Right hindlimb (tissue), 1 donor: ENCODE results near the gene WNT2.
"Not testable (repeated sequence)": the region's sequence is repeated elsewhere in the genome, so short reads cannot be mapped to it uniquely, and the experiment has no call there.

ENCODE experiments used
- DNase-seq: peaks from one replicate; pipeline ENCODE4 v3.0.0-alpha.2; 2018

Gene WNT2

DNA sequence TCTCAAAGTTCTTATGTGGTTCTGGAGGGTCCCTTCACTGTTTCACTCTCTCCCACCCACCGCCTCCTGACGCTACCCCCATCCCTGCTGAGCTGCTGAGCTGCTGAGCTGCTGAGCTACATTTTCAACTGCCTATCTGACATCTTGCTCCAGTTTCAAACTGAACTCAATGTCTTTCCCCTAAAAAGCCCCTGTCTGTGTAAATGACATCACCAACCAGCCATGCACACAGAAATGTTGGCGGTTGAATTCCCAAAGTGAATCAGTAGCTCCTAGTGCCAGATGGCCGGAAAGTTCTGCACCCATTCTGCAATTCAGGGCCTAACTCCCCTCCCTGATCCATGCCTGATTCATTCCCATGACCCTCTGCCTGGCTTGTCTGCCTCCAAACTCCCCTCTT lies 71.2 kb downstream of the WNT2 start:
- DNase-seq, result no peak

DNA sequence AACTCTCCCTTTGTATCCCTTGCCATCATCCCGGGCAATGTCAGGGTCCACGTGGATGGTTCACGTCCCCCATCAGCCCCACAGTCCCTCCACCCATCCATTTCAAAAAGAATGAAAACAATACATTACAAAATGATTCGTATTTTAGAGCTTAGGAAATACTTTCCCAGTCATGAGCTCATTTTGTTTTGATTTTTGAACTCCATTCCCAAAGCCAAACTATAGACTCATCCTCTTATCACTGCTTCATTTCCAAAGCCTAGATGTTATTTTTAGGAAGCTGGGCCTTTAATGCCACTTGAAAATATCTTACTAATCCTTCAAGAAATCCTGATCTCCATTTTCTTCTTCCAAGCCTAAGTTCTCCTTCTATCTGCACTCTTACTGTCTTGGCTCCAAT lies 72.1 kb downstream of the WNT2 start:
- DNase-seq, result no peak

DNA sequence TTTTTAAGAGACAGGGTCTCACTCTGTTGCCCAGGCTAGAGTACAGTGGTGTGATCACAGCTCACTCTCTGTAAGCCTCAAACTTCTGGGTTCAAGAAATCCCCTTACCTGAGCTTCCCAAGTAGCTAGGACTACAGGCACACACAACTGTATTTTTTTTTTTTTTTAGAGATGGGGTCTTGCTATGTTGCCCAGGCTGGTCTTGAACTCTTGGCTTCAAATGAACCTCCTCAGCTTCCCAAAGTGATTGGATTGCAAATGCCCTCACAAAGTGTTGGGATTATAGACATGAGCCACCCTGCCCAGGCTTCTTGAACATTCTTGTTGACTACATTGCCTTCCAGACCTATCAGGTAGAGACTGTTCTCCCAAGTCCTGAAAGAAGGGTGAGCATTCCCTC lies 72.6 kb downstream of the WNT2 start:
- DNase-seq, result no peak

DNA sequence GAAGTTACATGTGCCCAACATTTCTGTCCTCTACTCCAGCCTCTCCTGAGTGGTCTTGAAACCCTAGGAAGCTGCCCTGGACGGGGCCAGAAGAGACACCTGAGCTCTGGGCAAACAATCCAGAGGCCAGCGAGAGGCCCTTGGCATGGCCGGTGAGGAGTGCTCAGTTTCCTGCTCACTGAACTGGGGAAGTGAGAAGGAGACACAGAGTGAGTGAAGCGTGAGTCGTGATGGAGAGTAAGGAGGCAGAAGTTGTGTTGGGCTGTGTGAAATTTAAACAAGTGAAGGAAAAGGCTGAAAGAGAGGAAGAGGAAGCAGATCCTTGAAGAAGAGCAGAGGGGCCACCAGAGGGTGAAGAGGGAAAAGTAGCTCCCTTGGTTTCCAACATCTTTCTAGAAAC lies 73.2 kb downstream of the WNT2 start:
- no peak for DNase-seq

DNA sequence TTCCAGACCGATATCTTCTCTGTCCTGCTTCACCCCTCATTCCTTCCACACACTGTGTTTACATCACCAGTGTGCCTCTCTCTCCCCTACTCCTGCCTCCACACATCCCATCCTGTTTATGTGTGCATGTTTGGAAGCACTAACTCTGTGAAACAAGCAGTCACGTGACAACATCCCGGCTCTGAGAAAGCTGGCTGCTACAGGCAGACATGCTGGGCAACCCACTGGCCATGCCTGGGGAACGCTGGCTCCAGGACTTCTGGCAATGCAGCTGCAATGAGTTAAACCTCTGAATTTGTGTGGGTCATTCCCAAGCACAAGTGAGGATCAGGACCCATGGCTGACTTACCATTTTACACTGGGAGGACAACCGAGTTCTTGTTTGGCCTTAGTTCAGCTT lies 74.0 kb downstream of the WNT2 start:
- DNase-seq, result no peak

DNA sequence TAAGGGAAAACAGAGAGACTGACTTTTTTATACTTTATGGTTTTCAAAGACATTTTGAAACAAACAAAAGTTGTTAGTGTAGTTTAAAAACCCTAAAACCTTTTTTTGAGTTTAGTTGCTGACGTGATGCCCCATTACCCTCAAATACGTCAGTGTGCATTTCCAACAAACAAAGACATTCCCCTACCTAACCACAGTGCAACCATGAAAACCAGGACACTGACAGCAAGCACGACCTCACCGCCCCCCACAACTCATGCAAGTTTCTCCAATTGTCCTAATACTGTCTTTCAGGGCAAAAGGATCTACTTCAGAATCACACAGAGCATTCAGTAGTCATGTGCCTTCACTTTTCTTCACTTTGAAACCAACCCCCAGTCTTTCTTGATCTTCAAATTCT lies 75.0 kb downstream of the WNT2 start:
- DNase-seq, result no peak

DNA sequence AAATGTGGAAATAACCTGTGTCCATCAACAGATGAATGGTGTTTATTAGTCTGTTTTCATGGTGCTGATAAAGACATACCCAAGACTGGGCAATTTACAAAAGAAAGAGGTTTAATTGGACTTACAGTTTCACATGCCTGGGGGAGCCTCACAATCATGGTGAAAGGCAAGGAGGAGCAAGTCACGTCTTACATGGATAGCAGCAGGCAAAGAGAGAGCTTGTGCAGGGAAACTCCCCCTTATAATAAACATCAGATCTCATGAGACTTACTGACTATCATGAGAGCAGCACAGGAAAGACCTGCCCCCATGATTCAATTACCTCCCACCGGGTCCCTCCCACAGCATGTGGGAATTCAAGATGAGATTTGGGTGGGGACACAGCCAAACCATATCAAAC lies 77.2 kb downstream of the WNT2 start:
- not testable (repeated sequence) for DNase-seq

DNA sequence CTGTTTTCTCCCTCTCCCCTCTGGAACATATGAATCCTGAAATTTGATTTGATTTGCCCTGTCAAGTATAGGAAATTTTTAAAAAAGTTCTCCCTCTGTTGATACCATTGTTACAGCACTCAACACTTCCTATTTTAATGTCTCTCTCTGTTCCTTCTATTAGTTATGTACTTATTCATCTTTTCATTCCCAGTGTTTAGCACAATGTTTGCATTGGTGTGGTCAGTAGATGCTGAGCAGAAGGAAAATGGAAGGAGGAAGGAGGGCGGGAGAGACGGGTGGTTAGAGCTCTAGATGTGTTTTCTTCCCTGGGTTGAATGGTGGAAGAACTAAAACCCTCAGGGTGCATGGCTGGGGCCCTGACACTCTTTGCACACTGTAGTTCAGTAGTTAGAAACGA lies 79.5 kb downstream of the WNT2 start:
- no peak for DNase-seq

DNA sequence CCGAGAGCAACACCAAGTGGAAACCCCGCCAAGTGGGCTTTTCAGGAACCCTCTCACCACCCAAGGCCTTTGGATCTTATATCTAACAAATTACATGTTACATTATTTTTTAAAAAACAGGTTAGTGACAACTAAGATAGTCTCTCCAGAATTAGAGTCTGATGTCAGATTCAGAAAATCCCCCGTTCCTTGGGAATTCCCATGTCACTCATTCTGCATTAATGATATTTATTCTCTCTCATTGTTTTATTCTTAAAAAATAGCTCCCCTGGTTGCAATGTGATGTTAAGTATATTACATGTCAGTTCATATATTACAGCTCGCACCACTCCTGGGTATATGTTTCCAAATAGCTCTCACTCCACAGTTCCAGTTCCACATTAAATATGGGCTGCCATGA lies 81.8 kb downstream of the WNT2 start:
- no peak for DNase-seq

DNA sequence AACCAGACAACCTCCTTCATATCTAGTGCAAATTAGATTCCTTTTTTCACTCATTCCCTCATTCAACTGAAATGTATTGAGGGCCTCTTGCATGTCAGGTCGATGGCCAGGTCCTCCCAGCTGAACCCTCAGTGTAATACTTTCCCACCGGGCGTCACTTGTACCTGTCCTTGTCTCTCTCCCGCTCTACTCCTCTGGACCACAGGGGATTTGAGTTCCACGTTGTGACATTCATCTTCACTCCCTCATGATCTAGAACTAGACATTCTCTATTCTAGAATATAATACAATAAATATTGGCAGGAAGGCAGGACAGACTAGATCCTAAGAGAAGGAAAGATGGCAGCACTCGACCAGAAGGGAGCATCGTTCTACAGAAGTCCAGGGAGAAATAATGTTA lies 83.9 kb downstream of the WNT2 start:
- DNase-seq, result no peak

DNA sequence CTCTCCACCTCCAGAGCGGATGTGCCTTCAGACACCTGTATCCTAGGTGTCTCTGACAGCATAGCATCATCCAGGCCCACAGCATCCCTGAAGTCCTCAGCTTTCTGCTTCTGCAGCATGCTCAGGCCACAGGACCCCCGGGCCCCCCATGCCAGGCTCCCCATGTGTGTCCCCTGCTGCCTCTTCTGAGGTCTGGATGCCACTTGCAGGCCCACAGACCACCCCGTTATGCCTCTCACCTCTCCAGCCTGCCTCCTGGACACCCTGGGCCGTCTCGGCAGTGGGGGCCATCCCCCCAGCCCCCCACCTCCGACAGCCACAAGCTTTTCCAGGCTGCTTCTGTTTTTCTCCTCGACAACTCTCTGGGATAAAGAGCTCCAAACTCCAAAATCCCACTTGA lies 84.4 kb downstream of the WNT2 start:
- no peak for DNase-seq

DNA sequence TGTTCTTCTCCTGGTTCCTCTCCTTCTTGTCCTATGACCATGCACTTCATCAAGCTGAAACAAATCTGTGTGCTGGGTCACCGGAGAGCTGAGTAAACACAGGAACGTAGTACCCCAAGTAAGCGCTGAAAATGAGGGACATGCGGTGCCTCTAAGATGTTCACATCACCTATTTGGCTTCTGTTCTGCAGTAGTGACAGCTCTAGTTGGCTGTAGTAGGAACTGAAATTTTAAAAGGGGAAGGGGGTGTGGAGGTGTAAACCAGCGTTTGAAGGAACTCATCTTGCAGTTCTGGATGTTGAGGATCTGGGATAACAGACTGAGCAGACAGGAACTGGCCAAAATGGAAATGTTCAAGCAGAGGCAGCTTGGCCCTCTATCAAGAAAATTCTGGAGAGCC lies 85.2 kb downstream of the WNT2 start:
- DNase-seq, result no peak

DNA sequence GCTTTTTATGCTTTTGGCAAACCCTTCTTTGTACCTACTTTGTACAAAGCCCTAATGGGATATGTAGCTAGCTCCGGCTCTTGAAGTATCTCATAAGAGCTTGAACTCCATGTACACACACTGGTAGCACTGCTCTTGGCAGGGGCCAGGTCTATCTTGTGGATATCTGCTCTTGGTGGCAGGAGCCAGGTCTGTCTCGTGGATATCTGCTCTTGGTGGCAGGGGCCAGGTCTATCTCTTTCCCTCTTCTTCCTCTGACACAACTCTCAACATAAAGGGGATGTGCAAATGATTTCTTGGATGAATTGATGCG lies 91.9 kb downstream of the WNT2 start:
- DNase-seq, result no peak

DNA sequence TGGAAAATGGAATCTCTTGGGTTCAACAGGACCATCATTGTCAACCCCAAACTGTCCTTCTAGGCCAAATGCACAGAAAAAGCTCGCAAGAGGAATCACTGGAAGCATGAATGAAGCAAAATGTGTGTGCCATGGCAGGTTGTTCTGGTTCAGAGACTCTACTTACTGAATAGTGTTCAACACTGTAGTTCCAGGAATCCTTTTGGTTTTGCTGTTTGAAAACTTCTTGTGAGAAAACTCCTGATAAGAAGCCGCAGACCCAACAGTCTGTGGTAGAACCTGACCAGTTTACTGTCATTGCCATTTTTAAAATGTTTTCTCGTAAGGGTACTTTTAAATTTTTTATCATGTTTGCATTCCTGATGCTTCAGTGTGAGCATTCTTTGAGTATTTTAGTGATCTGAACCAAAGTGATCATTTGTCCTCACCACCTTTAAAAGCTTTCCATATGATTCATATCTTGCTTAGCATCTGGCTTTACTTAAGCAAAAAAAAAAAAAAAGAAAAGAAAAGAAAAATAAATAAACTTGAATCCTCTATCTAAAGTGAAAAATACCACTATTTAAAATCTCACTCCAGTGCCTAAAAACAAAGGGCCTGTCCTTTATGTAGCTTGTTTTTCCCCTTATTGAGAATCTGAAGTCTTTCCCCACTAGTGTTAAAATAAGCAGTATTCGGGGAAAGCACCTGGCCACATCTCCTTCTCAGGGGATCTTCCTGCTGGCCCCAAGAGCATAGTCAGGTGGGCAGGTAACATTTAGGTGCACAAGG lies 92.4 kb downstream of the WNT2 start:
- no peak for DNase-seq

DNA sequence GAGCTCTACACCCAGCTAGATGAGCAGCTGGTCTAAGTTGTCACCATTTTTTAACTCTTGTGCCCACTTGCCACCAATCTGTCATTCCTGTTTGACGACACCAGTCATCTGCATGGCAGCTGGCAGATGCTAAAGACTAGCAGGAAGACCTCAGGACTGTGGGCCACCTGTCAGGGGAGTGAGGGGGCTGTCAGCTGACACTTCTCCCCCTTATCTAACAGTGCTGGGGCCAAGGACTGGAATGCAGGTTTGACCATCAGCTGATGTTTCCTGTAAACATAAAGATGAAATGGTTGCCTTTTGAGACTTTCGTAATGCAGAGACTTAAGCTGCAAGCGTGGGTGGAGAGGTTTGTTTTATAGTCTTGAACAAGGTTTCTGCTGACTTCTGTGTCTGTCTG lies 93.5 kb downstream of the WNT2 start:
- peak; percentile 72 for DNase-seq

DNA sequence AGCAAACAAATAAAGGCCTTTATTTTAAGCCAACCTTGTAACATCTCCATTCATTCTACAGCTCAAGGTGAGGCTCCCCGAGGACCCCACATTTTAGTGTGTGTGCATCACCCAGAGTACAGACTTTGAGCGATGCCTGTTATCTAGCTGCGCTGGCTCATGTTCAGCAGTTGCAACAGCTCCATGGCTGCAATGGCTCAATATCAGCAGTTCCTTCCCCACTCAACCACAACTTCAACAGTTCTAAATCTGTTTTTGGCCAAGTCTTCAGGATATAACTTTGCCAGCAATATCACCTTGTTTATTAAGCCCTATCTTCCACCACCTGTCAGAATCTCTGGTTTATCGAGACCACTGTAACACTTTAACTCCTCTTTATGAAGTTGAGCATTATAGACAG lies 95.8 kb downstream of the WNT2 start:
- no peak for DNase-seq

DNA sequence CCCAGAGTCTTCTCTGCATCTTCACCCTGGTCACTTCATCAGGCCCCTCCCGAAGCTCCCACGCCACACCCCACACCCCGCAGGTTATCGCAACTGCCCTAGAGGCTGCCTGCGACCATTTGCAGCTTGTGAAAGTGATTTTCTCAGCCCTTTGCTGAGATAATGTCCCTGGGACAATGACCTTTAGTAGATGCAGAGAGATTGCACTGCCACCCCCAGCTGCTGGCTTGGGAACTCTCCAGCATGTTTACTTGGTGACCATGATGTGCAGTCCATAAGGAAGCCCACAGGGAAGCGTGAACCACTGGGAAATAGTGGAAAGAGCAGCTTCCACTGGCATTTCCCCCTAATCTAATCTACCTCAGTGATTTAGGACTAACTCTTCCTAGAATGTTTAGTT lies 97.3 kb downstream of the WNT2 start:
- DNase-seq, result no peak
